Ovary (tissue), 9 donors: ENCODE measurements around the gene PARP16. TPM values are rescaled to one million over a fixed set of nuclear protein-coding genes. Genes with fewer than 3 reads are reported as not detected.

ENCODE experiments used
- DNase-seq, 5 donors: peaks; one replicate each; pipeline ENCODE4 v3.0.0-alpha.2; 2019 to 2020
- H3K27ac ChIP-seq, 2 donors: fragments of 200-600 bp; one replicate each; pipeline versions ENCODE4 v1.5.1 to v1.8.0; 2019 to 2022
- H3K27me3 ChIP-seq: fragments of 200-600 bp; one replicate; pipeline ENCODE4 v1.8.0; 2022
- H3K36me3 ChIP-seq: fragments of 200-600 bp; sonication (generic); one replicate; pipeline ENCODE4 v1.5.1; 2019
- H3K4me1 ChIP-seq: one replicate; pipeline ENCODE4 v1.8.1; 2013; ENCODE audit warnings: mild to moderate bottlenecking, moderate library complexity; ENCODE audit not compliant: insufficient read depth
- H3K4me3 ChIP-seq: fragments of 200-600 bp; sonication (generic); one replicate; pipeline ENCODE4 v1.5.1; 2017
- H3K9me3 ChIP-seq, 2 donors: fragments of 200-600 bp in 1 of 2; sonication (generic) in 1 of 2; one replicate each; pipeline versions ENCODE4 v1.5.1 to v1.8.1; 2013 to 2019; ENCODE audit warnings: mild to moderate bottlenecking in 1 of 2, moderate library complexity in 1 of 2
- CTCF ChIP-seq, 3 donors: fragments of 450-650 bp in 2 of 3; fragments of 200-600 bp in 1 of 3; IDR thresholded peaks; one replicate each; pipeline versions ENCODE4 v1.5.1 to v1.8.0; 2016 to 2022; ENCODE audit warnings: antibody characterized with exemption in 3 of 3, mild to moderate bottlenecking in 1 of 3
- EP300 ChIP-seq: sonication (generic); formaldehyde crosslinking; IDR thresholded peaks from one replicate; pipeline ENCODE4 v1.6.1; 2017; ENCODE audit warnings: antibody characterized with exemption
- POLR2A ChIP-seq: fragments of 450-650 bp; IDR thresholded peaks from one replicate; pipeline ENCODE4 v1.6.1; 2017; ENCODE audit warnings: antibody characterized with exemption, mild to moderate bottlenecking, moderate library complexity
- WGBS, 3 donors: extraction: QIAGEN DNeasy Blood & Tissue Kit in 1 of 3; methylation state at CpG; one replicate each; pipeline versions ENCODE4 v1.1.5 to v1.1.7; 2013 to 2017; 5-methylcytosine and 5-hydroxymethylcytosine counted together
- intact Hi-C, 4 donors: fragments of 100-400 bp; cut with DNase I; formaldehyde crosslinking; loops; one replicate each; pipeline versions ENCODE4 v1.11.0 to v1.15.1; 2022 to 2023
- polyA plus RNA-seq, 2 donors: library from polyadenylated mRNA; stranded (reverse); fragments of 200-250 nt in 1 of 2; fragments of 350-450 nt in 1 of 2; fragmentation: Illumina TruSeq in 1 of 2; extraction: RNeasy Lipid Tissue Mini Kit (QIAGEN cat#74804) in 1 of 2; gene quantifications; one replicate each; pipeline ENCODE4 v1.2.3, GENCODE V29; 2013 to 2014
- total RNA-seq, 7 donors: library from RNA; depleted of rRNA in 2 of 7; stranded (reverse); fragments of >200 nt in 2 of 7; fragmentation: NEBNext Ultra II Directional in 3 of 7; extraction: Animal tissue kit (Norgen Biotek cat#: 25700) in 3 of 7; gene quantifications; one replicate each; pipeline versions ENCODE4 v1.1.0 to v1.2.4, GENCODE V29; 2016 to 2023
- donor health status: DM: no; HTN: no; CAD: no; lungs with moderate emphysema.
- donor health status: DM: no; HTN: no; CAD: no.
- donor health status: Bipolar disorder and iron deficiency.
- donor health status: DM: yes; HTN: yes; CAD: no.
- donor health status: DM: no; HTN: no; CAD: no.
- donor health status: DM: yes; HTN: yes; CAD: no.

PARP16 gene
- total and polyA plus RNA-seq, 9 donors = 8.8 to 20.2 (median 13.4) TPM

- TF ChIP-seq CTCF (IDR thresholded peaks at IDR 0.05) (no peak), EP300 (no peak), POLR2A (no peak)
- no peaks in the 10 kb centered on the region for H3K27me3 ChIP-seq
- intact Hi-C loops = loop anchor here in 1 of 4 donors (5.0 kb wide), 1 partner anchor 44 kb away; no protein-coding TSS in a partner anchor
- H3K4me3 ChIP-seq = no peak overlapping the region
- 81 to 89% (median 85%) methylated on average over 20 to 21 of the region's 21 CpGs for WGBS, 3 donors
- no peak for DNase-seq
- H3K27ac ChIP-seq = no peak overlapping the region
- no peaks in the 10 kb centered on the region for H3K36me3 ChIP-seq
- no peaks in the 10 kb centered on the region for H3K9me3 ChIP-seq
- H3K4me1 ChIP-seq = peaks cover 2% of the 10 kb centered on the region
These were observed 42.0 kb upstream of the PARP16 start for GRCh38 chr15:65328506-65329287.

- intact Hi-C loops = loop anchor here in 1 of 4 donors (5.0 kb wide), 1 partner anchor 44 kb away; no protein-coding TSS in a partner anchor
- TF ChIP-seq POLR2A = no peak
- TF ChIP-seq EP300 = no peak
- TF ChIP-seq CTCF (IDR thresholded peaks at IDR 0.05) = no peak
- Histone ChIP-seq H3K36me3 (no peaks in the 10 kb centered on the region), H3K27me3 (no peaks in the 10 kb centered on the region), H3K4me1 (peaks cover 6% of the 10 kb centered on the region), H3K9me3 (no peaks in the 10 kb centered on the region), H3K4me3 (no peak overlapping the region), H3K27ac (no peak overlapping the region)
- WGBS, 3 donors = 82 to 84% (median 84%) methylated on average over 12 of the region's 12 CpGs
- no peak for DNase-seq
These were observed 41.1 kb upstream of the PARP16 start for GRCh38 chr15:65327651-65328393.

- 81 to 95% (median 82%) methylated on average over 2 of the region's 2 CpGs for WGBS, 3 donors
- H3K36me3 ChIP-seq = no peaks in the 10 kb centered on the region
- no peak overlapping the region for H3K27ac ChIP-seq
- intact Hi-C loops = loop anchor here in 1 of 4 donors (5.0 kb wide), 1 partner anchor 45 kb away; no protein-coding TSS in a partner anchor
- no peaks in the 10 kb centered on the region for H3K27me3 ChIP-seq
- DNase-seq = no peak
- H3K9me3 ChIP-seq = no peaks in the 10 kb centered on the region
- TF ChIP-seq POLR2A (no peak), EP300 (no peak), CTCF (IDR thresholded peaks at IDR 0.05) (no peak)
- no peak overlapping the region for H3K4me3 ChIP-seq
- H3K4me1 ChIP-seq = peaks cover 6% of the 10 kb centered on the region
These were observed 40.1 kb upstream of the PARP16 start for GRCh38 chr15:65326818-65327217.

- no peak overlapping the region for H3K4me3 ChIP-seq
- no peak overlapping the region for H3K27ac ChIP-seq
- TF ChIP-seq EP300 (no peak), POLR2A (no peak), CTCF (IDR thresholded peaks at IDR 0.05) (no peak)
- no peaks in the 10 kb centered on the region for H3K27me3 ChIP-seq
- H3K36me3 ChIP-seq = no peaks in the 10 kb centered on the region
- H3K9me3 ChIP-seq = no peaks in the 10 kb centered on the region
- DNase-seq = peak in 3 of 5 donors; percentile 37 to 58 (median 37)
- intact Hi-C loops = loop anchor here in 1 of 4 donors (5.0 kb wide), 1 partner anchor 46 kb away; no protein-coding TSS in a partner anchor
- peaks cover 6% of the 10 kb centered on the region for H3K4me1 ChIP-seq
- WGBS, 3 donors = 26 to 38% (median 30%) methylated on average over 10 to 12 of the region's 12 CpGs
These were observed 39.4 kb upstream of the PARP16 start for GRCh38 chr15:65326117-65326526.
